ENCODE data around the gene BRD1. TPM values are rescaled to one million over a fixed set of nuclear protein-coding genes. Genes with fewer than 3 reads are reported as not detected.

Gene BRD1
- total RNA-seq, 1 experiment from 2014 or later, result 31.3 TPM

DNA sequence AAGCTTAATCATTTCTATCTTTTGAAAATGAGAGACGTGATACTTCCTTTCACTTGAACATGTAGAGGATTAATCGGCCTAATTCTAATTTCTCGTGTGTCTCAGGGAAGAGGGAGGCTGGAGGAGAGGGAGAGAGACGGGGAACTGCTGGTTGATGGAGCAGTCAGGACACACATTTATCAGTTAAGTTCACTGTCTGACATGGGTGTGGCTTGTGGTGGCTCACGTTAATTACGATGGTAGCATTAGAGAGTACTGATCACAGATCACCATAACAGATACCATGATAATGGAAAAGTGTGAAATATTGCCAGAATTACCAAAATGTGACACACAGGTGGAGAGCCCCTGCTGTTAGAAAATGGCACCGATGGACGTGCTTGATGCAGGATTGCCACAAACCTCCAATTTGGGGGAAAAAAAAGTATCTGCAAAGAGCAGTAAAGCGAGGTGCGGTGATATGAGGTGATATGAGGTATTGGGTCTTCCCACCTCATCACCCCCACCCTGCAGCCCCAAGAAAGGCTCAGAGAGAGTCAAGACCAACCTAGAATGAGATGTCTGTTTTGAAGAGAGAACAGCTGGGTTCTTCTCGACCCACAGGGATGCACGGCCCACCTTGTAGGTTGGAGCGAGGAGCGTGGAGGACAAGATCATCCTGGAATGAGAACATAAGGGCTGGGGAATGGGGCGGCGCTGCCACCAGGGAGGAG lies 45.7 kb upstream of the BRD1 start:
- POLR2A ChIA-PET, result no interaction called here
- Histone ChIP-seq H3K4me1 (ENCODE audit: control insufficient read depth in 1 of 2, insufficient read depth in 2 of 2, low read length in 2 of 2) (no peaks in the 10 kb centered on the region), H3K27me3 (ENCODE audit: insufficient read depth, low read length) (no peaks in the 10 kb centered on the region), H2AFZ (ENCODE audit: low read depth, low read length, poor library complexity, severe bottlenecking) (no peak overlapping the region), H3K36me3 (ENCODE audit: control insufficient read depth in 1 of 2, insufficient read depth in 2 of 2, low read length in 2 of 2) (peaks cover 0 to 16% of the 10 kb centered on the region in 2 experiments; a peak in 2 of 4 replicates), H3K9me2 (ENCODE audit: insufficient read depth) (no peaks in the 10 kb centered on the region), H3K9ac (ENCODE audit: low read length) (no peak overlapping the region), H4K20me1 (ENCODE audit: insufficient read depth) (no peaks in the 10 kb centered on the region; the same call in 1 of the 2 replicates), H3K9me3 (ENCODE audit: control insufficient read depth in 1 of 2, insufficient read depth in 1 of 2, low read depth in 1 of 2, low read length in 2 of 2) (peaks cover 8 to 10% of the 10 kb centered on the region in 2 experiments; a peak in 2 of 4 replicates), H3K79me2 (ENCODE audit: insufficient read depth, low read length) (peaks cover 97% of the 10 kb centered on the region), H3K27ac (ENCODE audit: low read depth, low read length) (no peak overlapping the region), H3K4me2 (ENCODE audit: low read length) (no peak overlapping the region), H3K4me3 (replicated peaks in 1 of 2; ENCODE audit: low read depth in 1 of 2, low read length in 2 of 2) (no peak overlapping the region)
- DNase-seq (ENCODE audit: low read depth, low spot score) (no peak), ATAC-seq (no peak)
- no TSS peak for BruUV-seq (replicated peaks)
- RAD21 ChIA-PET (ENCODE audit: low non-redundant PET in 1 of 2, low total read pairs in 2 of 2, uncharacterized antibody in 2 of 2, unreplicated experiment in 2 of 2), result no interaction called here
- CTCF ChIA-PET, result interaction anchor here (0.6 kb wide), 1 partner anchor 8 kb away, joined by 3 read pairs; no protein-coding TSS in a partner anchor
- no peak for TF ChIP-seq EZH2phosphoT487 (IDR thresholded peaks at IDR 0.05; ENCODE audit: borderline replicate concordance)
- TF ChIP-seq SRF (IDR thresholded peaks at IDR 0.05; ENCODE audit: low read depth), result no peak
- TF ChIP-seq EGR1 (IDR thresholded peaks at IDR 0.05; ENCODE audit: low read depth), result no peak
- TF ChIP-seq ZFX (IDR thresholded peaks at IDR 0.05), result no peak
- intact Hi-C loops (cut with micrococcal nuclease), result no loop called here

DNA sequence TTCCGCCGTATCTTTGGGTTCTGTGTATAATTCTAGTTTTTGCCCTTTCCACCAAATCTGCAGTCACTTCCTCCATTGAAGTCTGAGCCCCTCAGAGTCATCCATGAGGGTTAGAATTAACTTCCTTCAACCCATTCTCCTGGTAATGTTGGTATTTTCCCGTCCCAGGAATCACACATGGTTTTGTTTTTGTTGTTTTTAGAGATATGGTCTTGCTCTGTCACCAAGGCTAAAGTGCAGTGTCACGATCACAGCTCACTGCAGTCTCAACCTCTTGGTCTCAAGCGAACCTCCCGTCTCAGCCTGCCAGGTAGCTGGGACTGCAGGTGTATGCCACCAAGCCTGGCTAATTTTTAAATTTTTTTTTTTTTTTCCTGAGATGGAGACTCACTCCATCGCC lies 44.7 kb upstream of the BRD1 start:
- H3K9ac ChIP-seq (ENCODE audit: low read length), result no peak overlapping the region
- H3K27me3 ChIP-seq (ENCODE audit: insufficient read depth, low read length), result no peaks in the 10 kb centered on the region
- no peaks in the 10 kb centered on the region for H3K4me1 ChIP-seq (ENCODE audit: control insufficient read depth in 1 of 2, insufficient read depth in 2 of 2, low read length in 2 of 2)
- ChIA-PET CTCF (no interaction called here), RAD21 (ENCODE audit: low non-redundant PET in 1 of 2, low total read pairs in 2 of 2, uncharacterized antibody in 2 of 2, unreplicated experiment in 2 of 2) (no interaction called here), POLR2A (no interaction called here)
- no peak for DNase-seq (ENCODE audit: low read depth, low spot score)
- H2AFZ ChIP-seq (ENCODE audit: low read depth, low read length, poor library complexity, severe bottlenecking), result no peak overlapping the region
- no peak overlapping the region for H3K4me3 ChIP-seq (replicated peaks in 1 of 2; ENCODE audit: low read depth in 1 of 2, low read length in 2 of 2)
- BruUV-seq (replicated peaks), result no TSS peak
- no peak overlapping the region for H3K4me2 ChIP-seq (ENCODE audit: low read length)
- H4K20me1 ChIP-seq (ENCODE audit: insufficient read depth), result no peaks in the 10 kb centered on the region; the same call in 1 of the 2 replicates
- intact Hi-C loops (cut with micrococcal nuclease), result no loop called here
- peaks cover 97% of the 10 kb centered on the region for H3K79me2 ChIP-seq (ENCODE audit: insufficient read depth, low read length)
- no peak for ATAC-seq
- no peaks in the 10 kb centered on the region for H3K9me2 ChIP-seq (ENCODE audit: insufficient read depth)
- no peak for TF ChIP-seq SRF (IDR thresholded peaks at IDR 0.05; ENCODE audit: low read depth)
- TF ChIP-seq, protein P1, sequence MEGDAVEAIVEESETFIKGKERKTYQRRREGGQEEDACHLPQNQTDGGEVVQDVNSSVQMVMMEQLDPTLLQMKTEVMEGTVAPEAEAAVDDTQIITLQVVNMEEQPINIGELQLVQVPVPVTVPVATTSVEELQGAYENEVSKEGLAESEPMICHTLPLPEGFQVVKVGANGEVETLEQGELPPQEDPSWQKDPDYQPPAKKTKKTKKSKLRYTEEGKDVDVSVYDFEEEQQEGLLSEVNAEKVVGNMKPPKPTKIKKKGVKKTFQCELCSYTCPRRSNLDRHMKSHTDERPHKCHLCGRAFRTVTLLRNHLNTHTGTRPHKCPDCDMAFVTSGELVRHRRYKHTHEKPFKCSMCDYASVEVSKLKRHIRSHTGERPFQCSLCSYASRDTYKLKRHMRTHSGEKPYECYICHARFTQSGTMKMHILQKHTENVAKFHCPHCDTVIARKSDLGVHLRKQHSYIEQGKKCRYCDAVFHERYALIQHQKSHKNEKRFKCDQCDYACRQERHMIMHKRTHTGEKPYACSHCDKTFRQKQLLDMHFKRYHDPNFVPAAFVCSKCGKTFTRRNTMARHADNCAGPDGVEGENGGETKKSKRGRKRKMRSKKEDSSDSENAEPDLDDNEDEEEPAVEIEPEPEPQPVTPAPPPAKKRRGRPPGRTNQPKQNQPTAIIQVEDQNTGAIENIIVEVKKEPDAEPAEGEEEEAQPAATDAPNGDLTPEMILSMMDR (IDR thresholded peaks at IDR 0.05 in 2 of 3, conservative IDR thresholded peaks at IDR 0.05 in 1 of 3; ENCODE audit: borderline replicate concordance in 1 of 3, insufficient read depth in 1 of 3, low read depth in 2 of 3, low read length in 2 of 3), result no peak
- no peak for TF ChIP-seq ELF1 (IDR thresholded peaks at IDR 0.05; ENCODE audit: borderline replicate concordance, low read depth)
- TF ChIP-seq, protein P2, sequence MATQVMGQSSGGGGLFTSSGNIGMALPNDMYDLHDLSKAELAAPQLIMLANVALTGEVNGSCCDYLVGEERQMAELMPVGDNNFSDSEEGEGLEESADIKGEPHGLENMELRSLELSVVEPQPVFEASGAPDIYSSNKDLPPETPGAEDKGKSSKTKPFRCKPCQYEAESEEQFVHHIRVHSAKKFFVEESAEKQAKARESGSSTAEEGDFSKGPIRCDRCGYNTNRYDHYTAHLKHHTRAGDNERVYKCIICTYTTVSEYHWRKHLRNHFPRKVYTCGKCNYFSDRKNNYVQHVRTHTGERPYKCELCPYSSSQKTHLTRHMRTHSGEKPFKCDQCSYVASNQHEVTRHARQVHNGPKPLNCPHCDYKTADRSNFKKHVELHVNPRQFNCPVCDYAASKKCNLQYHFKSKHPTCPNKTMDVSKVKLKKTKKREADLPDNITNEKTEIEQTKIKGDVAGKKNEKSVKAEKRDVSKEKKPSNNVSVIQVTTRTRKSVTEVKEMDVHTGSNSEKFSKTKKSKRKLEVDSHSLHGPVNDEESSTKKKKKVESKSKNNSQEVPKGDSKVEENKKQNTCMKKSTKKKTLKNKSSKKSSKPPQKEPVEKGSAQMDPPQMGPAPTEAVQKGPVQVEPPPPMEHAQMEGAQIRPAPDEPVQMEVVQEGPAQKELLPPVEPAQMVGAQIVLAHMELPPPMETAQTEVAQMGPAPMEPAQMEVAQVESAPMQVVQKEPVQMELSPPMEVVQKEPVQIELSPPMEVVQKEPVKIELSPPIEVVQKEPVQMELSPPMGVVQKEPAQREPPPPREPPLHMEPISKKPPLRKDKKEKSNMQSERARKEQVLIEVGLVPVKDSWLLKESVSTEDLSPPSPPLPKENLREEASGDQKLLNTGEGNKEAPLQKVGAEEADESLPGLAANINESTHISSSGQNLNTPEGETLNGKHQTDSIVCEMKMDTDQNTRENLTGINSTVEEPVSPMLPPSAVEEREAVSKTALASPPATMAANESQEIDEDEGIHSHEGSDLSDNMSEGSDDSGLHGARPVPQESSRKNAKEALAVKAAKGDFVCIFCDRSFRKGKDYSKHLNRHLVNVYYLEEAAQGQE (IDR thresholded peaks at IDR 0.05; ENCODE audit: low read depth), result no peak
- no peak for TF ChIP-seq POLR2AphosphoS5 (IDR thresholded peaks at IDR 0.05; ENCODE audit: low read depth, low read length)
- peaks cover 11 to 15% of the 10 kb centered on the region in 2 experiments; a peak in 2 of 4 replicates for H3K9me3 ChIP-seq (ENCODE audit: control insufficient read depth in 1 of 2, insufficient read depth in 1 of 2, low read depth in 1 of 2, low read length in 2 of 2)
- H3K27ac ChIP-seq (ENCODE audit: low read depth, low read length), result no peak overlapping the region
- H3K36me3 ChIP-seq (ENCODE audit: control insufficient read depth in 1 of 2, insufficient read depth in 2 of 2, low read length in 2 of 2), result peaks cover 0 to 5% of the 10 kb centered on the region in 2 experiments; a peak in 1 of 4 replicates
